A549 treated with RU486 at 1 μM for 4 hours (cell line): ENCODE data around the gene TRMT10A. TPM values are rescaled to one million over a fixed set of nuclear protein-coding genes. Genes with fewer than 3 reads are reported as not detected.

Experiments used
- total RNA-seq: library from RNA; stranded (reverse); fragments of 200-300 nt; extraction: Qiagen RNA extraction; gene quantifications from 5 replicates; pipeline ENCODE4 v1.2.3, GENCODE V29; 2022; ENCODE audit warnings: low read depth

The TRMT10A gene
- 3.6 to 5.6 TPM (median 4.1 TPM) in 5 replicates for total RNA-seq

DNA sequence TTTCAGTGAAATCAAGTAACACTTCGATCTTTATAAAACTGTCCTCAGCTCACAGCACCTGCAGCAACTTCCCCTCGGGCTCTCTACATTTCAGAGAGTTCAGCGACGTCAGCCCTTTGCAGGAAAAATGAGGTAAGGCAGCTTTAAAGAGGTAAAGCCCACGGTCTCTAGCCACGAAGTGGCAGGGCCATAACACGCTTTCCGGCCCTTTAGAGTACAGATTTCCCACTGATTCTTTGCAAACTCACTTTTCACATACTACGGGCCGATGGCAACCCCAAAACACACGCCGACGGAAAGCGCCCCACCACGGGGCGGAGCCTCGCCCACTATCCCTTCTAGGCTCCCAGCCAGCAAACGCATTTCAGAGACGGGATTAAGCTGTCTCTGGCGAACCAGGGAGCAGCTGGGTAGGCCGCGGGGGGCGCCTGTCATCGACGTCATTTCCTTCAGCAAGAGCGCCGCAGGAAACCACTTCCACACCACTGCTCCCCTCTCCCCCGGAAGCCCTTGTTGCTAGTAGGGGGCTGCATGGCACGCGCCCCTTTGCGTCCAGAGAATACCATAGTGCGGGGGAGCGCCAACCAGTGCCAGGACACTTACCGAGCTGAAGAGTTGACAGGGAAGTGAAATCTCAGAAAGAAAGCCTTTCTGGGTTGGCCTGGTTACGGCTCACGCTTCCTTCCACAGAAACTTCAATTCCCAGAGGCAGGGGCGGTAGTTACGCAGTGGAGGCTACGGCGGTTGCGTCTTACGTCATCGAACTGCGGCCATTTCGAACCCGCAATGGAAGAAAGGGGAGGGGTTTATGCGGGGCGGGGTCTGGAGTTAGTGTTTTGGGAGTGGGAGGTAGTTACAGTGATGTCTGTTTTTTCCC lies at the start of gene TRMT10A:
Gene TRMT10A, minus strand, starts transcription at position 730 of the 877 bp plus-strand sequence. CDS start 4,701 bp downstream, outside the sequence.

DNA sequence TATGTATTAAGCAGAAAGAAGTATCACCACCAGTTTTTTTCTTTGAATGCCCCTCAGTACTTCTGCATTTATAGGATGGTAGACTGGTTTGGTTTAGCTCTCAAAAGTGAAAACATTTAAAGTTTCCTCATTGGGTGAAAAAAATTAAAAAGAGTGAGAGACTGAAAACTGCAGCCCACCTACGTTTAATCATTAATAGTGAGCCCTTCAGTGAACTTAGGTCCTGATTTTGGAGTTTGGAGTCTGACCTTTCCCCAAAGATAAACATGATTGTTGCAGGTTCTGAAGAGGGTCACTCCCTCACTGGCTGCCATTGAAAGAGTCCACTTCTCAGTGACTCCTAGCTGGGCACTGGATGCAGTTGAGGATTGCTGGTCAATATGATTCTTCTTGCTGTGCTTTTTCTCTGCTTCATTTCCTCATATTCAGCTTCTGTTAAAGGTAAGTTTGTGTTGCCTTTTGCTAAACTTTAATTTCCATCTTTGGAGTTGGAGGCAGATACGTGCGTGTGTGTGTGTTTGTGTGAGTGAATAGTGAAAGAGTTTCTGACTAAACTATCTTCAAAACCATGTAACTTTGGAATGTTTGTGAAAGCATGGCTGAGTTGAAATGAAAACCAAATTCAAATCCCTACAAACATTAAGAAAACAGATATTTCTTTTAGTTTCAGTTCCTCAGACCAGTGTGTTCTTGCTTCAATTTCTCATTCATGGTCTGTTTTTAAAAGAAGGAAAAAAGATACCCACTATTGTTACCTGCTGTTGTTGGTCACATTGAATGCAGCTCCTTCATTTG lies 10.9 kb upstream of the TRMT10A start, which contains the start of gene MTTP:
Gene MTTP, plus strand, starts transcription at position 295 of the 795 bp plus-strand sequence. Its CDS starts 86 bp downstream, at position 381.

DNA sequence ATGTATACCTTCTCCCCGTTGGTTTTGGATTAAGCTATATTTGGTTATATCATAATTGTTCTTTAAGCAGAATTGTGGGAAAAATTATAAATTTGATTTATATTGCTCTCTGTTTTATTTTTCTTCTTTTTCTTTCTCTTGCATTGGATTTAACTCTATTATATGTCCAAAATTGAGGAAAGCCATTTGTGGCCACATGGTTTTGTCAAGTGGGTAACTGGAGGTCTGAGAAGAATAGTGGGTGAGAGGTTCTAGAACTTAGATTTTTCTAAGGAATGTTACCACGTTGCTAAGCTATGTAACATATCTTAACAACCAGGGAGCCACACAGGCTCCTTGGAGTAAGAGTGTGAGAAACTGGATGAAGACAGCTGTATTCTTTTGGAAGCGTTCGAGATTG lies 53.1 kb downstream of the TRMT10A start, which contains the start of gene C4orf17:
Gene C4orf17, plus strand, starts transcription at position 301 of the 400 bp plus-strand sequence. CDS start 2,061 bp downstream, outside the sequence.

Other genes starting within 250 kb of the TRMT10A start
- not detected in 5 replicates for gene ADH1B, start 242.6 kb downstream of the TRMT10A start, total RNA-seq
- 0.35 TPM in 1 of 5 replicates, not detected in the others for gene ADH1C, start 211.3 kb downstream of the TRMT10A start, total RNA-seq
- not detected in 5 replicates for gene ADH7, start 128.7 kb downstream of the TRMT10A start, total RNA-seq
- gene C4orf17, start 53.0 kb downstream of the TRMT10A start, total RNA-seq: not detected in 5 replicates
- gene MTTP, start 10.8 kb upstream of the TRMT10A start, total RNA-seq: 0.22 TPM in 1 of 5 replicates, not detected in the others
- gene C4orf54, start 93.8 kb upstream of the TRMT10A start, total RNA-seq: not detected in 5 replicates